ENCODE measurements around the gene TMEM184C. TPM values are rescaled to one million over a fixed set of nuclear protein-coding genes. Genes with fewer than 3 reads are reported as not detected.
A peak's percentile ranks its signal among the peaks of the same experiment; 100 is the strongest.

Gene TMEM184C
- total RNA-seq = 10 to 100 TPM; 10.5 to 34.0 (median 23.5) TPM

DNA sequence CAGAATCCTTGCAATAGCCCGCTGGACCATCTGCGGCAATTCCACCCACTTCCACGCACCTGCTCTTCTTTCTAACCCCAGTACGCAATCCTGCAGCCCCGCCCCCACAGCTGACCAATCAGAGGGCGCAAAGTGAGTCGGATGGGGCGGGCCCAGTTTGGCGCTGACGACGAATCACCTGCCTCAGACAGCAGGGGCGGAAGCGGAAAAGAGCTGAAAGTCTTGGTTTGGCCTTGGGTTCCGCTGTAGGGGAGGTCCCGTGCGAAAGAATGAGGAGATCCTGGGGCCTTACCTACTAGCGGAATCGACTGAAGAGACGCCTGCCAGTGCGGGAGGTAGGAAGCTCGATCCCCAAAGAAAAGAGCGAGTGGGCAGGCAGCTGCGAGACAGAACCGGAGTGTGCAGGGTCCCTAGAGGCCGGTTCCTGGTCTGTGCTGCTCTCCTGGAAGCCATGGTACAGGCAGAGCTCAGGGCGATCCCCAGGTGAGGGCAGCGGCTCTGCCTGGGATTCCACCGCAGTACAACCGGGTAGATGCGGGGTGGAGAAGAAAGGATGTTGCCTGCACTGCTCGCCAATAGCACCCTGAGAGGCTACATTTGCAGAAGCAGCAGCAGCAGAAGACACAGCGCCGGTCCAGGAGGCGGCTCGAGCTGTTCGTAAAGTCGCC, at the start of gene TMEM184C:
Gene TMEM184C, plus strand, starts transcription at position 225 of the 668 bp plus-strand sequence. CDS start 560 bp downstream, outside the sequence.
- Histone ChIP-seq H3K9me3 (no peaks in the 10 kb centered on the region), H3K27me3 (no peaks in the 10 kb centered on the region), H3K4me1 (peaks cover 32 to 47% (median 37%) of the 10 kb centered on the region in 4 donors), H3K36me3 (peaks cover 0 to 2% (median 0%) of the 10 kb centered on the region in 4 donors), H3K4me3 (peak within 1 kb of the TSS; percentile 74 to 93 (median 83)), H3K27ac (peak within 1 kb of the TSS; percentile 81 to 92 (median 87))
- 0 to 2% methylated on average over 26 to 37 of the region's 37 CpGs for WGBS, 2 donors
- DNase-seq = peak; percentile 95 to 98
- peak; percentile 99 to 100 for ATAC-seq (ENCODE audit: low FRiP score in 2 of 2)
- TF ChIP-seq EP300 (IDR thresholded peaks at IDR 0.05) (no peak), POLR2A (IDR thresholded peaks at IDR 0.05) (peak in 3 of 4 donors; percentile 42 to 86 (median 56)), POLR2AphosphoS5 (IDR thresholded peaks at IDR 0.05) (peak; percentile 68 to 86)
- TF ChIP-seq, protein P1, sequence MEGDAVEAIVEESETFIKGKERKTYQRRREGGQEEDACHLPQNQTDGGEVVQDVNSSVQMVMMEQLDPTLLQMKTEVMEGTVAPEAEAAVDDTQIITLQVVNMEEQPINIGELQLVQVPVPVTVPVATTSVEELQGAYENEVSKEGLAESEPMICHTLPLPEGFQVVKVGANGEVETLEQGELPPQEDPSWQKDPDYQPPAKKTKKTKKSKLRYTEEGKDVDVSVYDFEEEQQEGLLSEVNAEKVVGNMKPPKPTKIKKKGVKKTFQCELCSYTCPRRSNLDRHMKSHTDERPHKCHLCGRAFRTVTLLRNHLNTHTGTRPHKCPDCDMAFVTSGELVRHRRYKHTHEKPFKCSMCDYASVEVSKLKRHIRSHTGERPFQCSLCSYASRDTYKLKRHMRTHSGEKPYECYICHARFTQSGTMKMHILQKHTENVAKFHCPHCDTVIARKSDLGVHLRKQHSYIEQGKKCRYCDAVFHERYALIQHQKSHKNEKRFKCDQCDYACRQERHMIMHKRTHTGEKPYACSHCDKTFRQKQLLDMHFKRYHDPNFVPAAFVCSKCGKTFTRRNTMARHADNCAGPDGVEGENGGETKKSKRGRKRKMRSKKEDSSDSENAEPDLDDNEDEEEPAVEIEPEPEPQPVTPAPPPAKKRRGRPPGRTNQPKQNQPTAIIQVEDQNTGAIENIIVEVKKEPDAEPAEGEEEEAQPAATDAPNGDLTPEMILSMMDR (IDR thresholded peaks at IDR 0.05) = peak in 4 of 6 experiments; percentile 15 to 36 (median 22)

DNA sequence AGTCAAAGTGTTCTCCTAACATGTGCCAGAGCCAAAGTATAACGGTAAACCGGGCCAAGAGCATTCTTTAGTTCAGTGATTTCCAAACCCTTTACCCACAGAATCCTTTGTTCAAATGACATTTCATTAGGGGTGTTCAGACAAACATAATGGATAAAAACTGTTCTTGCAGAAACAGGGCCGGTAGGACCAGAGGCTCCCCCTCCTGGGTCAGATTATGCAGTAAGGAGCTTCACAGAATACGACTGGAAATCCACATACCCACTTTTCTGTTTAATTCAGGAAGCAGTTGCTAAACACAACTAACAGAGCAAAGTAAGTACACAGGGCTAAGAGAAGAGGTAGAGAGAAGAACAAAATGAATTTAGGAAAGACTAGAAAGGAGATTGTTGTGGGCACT, 46.6 kb upstream of the TMEM184C start:
- Histone ChIP-seq H3K4me1 (no peaks in the 10 kb centered on the region), H3K36me3 (no peaks in the 10 kb centered on the region), H3K9me3 (no peaks in the 10 kb centered on the region), H3K27ac (no peak overlapping the region), H3K4me3 (no peak overlapping the region), H3K27me3 (no peaks in the 10 kb centered on the region)
- no peak for ATAC-seq (ENCODE audit: low FRiP score in 2 of 2)
- WGBS, 2 donors = 52 to 60% methylated on average over 4 of the region's 4 CpGs
- no peak for DNase-seq
- TF ChIP-seq POLR2A (IDR thresholded peaks at IDR 0.05) (no peak), EP300 (IDR thresholded peaks at IDR 0.05) (no peak), POLR2AphosphoS5 (IDR thresholded peaks at IDR 0.05) (no peak)
- TF ChIP-seq, protein P1 (IDR thresholded peaks at IDR 0.05) = no peak

DNA sequence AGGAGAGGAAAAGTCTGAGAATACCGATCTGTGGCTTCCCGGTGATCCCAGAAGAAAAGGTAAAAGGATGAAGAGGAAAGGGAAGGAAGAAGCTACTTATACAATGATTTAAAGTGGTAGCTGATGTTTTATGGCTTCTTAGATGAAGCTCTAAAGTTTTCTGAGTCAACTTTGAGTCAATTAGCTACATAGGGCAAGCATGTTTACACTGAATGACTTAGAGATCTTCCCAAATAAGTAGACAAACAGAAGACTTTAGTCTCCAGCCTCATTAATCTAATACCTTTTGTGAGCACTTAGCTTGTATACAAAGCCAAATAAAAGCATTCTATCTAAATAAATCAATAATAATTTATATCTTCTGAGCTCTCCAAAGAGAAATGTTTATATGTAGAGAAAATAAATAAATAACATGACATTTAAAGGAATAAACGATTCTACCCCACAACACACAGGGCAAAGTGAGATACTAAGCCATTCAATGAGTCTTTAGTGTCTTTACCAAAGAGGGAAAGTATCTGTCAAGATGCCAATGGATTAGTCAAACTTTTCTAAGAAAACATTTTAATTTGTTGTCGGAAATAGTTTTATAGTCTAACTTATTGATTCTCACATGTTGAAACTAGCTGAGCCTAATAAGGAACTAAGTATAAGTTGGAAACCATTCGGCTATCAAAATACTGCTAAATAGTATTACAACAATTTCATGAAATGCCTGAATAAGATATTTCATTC, 46.0 kb upstream of the TMEM184C start:
- WGBS, 2 donors = 63 to 69% methylated on average over 5 of the region's 5 CpGs

DNA sequence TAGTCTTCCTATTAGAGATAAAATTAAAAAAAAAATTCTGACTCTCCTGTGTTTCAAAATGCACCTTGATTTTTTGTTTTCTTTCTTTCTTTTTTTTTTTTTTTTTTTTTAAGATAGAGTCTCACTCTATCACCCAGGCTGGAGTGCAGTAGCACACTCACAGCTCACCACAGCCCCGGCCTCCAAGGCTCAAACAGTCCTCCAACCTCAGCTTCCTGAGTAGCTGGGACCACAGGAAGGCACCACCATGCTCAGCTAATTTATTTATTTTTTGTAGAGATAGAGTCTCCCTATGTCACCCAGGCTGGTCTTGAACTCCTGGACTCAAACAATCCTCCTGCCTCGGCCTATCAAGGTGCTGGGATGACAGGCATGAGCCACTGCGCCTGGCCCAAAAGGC, 41.1 kb upstream of the TMEM184C start:
- DNase-seq (no peak), ATAC-seq (ENCODE audit: low FRiP score in 2 of 2) (no peak)
- no peak overlapping the region for H3K4me3 ChIP-seq
- H3K36me3 ChIP-seq = no peaks in the 10 kb centered on the region
- TF ChIP-seq, protein P1 (IDR thresholded peaks at IDR 0.05) = no peak
- TF ChIP-seq POLR2AphosphoS5 (IDR thresholded peaks at IDR 0.05) = no peak
- TF ChIP-seq EP300 (IDR thresholded peaks at IDR 0.05) = no peak
- TF ChIP-seq POLR2A (IDR thresholded peaks at IDR 0.05) = no peak
- no peaks in the 10 kb centered on the region for H3K27me3 ChIP-seq
- H3K9me3 ChIP-seq = no peaks in the 10 kb centered on the region
- no peak overlapping the region for H3K27ac ChIP-seq
- no peaks in the 10 kb centered on the region for H3K4me1 ChIP-seq
- 71 to 83% methylated on average over 3 of the region's 3 CpGs for WGBS, 2 donors

More for the DNA sequence above, 46.0 kb upstream of the TMEM184C start:
- TF ChIP-seq, protein P1 (IDR thresholded peaks at IDR 0.05) = no peak
- TF ChIP-seq POLR2A (IDR thresholded peaks at IDR 0.05) (no peak), EP300 (IDR thresholded peaks at IDR 0.05) (no peak), POLR2AphosphoS5 (IDR thresholded peaks at IDR 0.05) (no peak)
- no peak for ATAC-seq (ENCODE audit: low FRiP score in 2 of 2)
- DNase-seq = no peak
- Histone ChIP-seq H3K27me3 (no peaks in the 10 kb centered on the region), H3K9me3 (no peaks in the 10 kb centered on the region), H3K4me3 (no peak overlapping the region), H3K36me3 (no peaks in the 10 kb centered on the region), H3K4me1 (no peaks in the 10 kb centered on the region), H3K27ac (no peak overlapping the region)
